Activated gamma-delta T cell (primary cell): Measurements from ENCODE around the gene TRIO.
"Not testable (repeated sequence)": the region's sequence is repeated elsewhere in the genome, so short reads cannot be mapped to it uniquely, and the experiment has no call there.

Experiments used
- DNase-seq: peaks from one replicate; lab custom pipeline; 2025; lab: John Stamatoyannopoulos, UW
- total RNA-seq, 2 donors: gene quantifications; one replicate each; lab custom pipeline; 2026; lab: John Stamatoyannopoulos, UW

TRIO gene
- 57.5 to 92.3 reads per million in 2 donors for total RNA-seq

GRCh38 chr5:14142827-14143545 is at the start of gene TRIO:
Gene TRIO (plus strand): TSS chr5:14143342. CDS start chr5:14143726, 384 bp downstream.
- DNase-seq = peak; percentile 43

DNA sequence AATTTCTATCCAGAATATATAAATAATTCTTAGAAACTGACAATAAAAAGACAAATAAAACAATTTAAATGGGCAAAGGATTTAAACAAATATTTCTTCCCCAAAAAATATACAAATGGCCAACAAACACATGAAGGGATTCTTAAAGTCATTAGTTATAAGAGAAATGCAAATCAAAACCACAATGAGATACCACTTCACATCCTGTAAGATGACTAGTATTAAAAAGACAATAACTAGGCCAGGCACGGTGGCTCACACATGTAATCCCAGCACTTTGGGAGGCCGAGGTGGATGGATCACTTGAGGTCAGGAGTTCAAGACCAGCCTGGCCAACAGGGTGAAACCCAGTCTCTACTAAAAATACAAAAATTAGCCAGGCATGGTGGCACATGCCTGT is 45.8 kb upstream of the TRIO start:
- not testable (repeated sequence) for DNase-seq

DNA sequence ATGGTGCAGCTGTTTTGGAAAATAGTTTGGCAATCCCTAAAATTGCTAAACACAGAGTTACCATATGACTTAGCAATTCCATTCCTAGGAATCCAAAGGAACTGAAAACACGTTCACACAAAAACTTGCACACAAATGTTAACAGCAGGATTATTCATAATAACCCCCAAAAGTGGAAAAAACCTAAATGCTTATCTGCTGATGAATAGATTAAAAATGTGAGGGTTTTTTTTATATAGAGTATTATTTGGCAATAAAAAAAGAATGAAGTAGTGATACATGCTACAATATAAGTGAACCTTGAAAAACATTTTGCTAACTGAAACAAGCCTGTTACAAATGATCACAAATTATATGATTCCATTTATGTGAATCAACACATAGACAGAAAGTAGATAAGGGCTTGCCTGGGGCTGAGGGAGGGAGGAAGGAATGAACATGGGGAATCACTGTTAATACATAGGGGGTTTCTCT is 45.1 kb upstream of the TRIO start:
- DNase-seq = no peak

- DNase-seq = no peak
These were observed 42.9 kb upstream of the TRIO start for GRCh38 chr5:14100281-14100680.

DNA sequence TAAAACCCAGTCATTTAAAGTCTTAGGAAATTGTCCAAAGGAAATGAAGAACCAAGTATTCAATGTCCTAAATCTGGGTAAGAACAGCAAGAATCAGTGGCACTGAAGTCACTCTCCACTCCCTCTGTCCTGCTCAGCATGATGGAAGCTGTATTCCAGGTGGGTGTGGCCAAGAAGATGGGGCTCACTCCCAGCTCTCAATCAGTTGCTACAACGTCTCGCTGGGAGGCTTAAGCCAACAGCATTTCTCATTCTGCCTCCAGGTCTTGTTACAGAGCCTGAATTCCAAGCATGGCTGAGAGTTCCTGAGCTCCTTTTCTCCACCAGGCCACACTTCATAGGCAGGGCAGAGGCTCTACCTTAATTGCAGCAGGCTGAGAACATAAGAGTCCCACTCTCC is 41.2 kb upstream of the TRIO start:
- no peak for DNase-seq

DNA sequence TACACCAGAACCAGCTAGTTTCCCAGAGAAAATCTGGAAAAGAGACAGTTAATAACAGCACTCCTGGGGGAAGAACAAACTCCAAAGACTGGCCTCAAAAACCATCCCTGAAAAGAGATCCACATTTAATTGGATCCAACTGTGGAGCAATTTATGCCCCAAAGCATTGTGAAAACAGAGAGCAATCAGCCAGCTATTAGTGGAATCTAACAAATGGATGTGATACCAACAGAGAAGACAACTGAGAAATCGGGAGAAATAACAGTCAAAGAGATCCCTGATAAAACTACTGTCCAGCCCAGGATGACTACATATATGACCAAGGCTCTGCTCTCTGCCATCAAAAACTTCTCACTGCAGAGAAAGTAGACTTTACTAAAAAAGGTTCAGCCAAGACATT is 40.5 kb upstream of the TRIO start:
- DNase-seq = no peak

- no peak for DNase-seq
These were observed 37.3 kb upstream of the TRIO start for GRCh38 chr5:14105718-14106410.

DNA sequence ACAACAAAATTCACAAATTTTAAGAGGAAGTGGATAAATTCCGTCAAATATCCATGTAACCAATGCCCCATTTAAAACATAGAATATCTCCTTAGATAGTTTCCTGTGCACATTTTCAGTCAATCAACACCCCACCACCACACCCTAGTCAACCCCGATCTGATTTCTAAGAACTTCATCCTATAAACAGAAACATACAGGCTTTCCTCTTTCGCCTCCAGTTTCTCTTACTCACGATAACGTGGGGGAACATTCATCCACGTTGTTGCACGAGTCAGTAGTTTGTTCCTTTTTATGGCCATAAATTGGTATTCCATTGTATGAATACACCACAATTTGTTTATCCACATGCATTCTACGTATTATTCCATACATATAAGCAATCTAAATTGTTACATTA is 35.6 kb upstream of the TRIO start:
- DNase-seq = no peak

DNA sequence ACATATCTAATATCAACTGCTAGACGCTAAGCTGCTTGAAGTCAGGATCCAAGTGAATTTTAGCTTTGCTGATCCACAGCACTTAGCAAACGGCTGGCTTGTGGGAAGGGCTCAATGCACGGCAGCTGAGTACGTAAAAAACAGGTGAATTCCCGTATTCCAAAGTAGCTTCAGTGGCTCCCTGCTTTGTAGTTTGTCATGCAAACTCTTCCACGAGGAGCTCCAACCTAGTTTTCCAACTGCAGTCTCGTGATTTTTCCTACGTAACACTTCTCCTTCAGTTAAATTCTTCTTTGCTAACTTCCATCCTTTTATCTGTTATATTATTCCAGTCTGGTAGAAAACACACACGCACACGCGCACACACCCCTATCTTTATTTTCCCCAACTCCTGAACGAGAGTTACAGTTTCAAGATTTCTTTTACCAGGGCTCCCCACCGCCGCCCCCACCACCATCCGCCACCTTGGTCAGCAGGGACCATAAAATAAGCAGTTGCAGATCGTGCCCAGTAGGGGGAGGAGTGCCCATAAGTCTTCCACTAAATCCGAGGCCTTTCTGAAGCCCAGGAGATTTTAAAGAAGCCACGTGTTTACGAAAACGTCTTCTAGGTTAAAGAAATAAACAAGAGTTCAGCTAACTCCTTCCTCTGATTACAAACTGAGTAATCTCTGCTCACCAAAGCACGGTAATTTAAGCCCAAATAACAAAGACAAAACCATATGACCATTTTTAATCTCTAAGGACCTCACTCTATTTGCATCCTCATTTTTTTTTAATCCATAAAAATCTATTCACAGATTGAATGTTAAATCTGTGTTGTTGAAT is 34.8 kb upstream of the TRIO start:
- no peak for DNase-seq

DNA sequence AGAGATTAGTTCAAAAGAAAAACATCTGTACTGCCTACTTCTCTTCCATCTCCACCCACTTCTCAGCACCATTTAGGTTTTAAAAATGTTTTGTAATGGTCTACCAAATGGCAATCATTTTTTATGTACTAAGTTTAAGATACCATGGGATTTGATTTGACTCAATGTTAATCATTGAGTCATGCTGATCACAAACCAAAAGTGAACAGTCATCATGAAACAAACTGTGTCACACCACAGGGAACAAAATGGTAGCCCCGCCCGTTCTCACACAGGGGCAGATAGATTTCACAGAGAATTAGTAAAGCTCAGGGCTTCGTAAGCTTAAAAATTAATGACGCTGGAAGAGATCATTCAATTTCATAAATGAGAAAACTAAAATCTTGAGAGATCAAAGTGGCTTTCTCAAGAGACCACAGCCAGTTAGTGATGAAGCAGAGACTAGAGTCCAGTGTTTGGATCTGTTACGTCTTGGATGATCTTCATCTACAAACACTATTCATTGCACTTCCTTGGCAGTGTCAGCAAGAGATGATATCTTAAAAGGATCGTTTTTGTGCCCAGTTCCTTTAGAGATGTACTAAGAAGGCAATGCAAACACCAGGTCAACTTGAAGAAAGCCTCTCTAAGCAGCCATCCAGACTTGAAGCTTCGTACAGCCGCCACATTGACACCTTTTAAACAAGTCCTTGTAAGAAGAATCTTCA is 33.9 kb upstream of the TRIO start:
- no peak for DNase-seq

DNA sequence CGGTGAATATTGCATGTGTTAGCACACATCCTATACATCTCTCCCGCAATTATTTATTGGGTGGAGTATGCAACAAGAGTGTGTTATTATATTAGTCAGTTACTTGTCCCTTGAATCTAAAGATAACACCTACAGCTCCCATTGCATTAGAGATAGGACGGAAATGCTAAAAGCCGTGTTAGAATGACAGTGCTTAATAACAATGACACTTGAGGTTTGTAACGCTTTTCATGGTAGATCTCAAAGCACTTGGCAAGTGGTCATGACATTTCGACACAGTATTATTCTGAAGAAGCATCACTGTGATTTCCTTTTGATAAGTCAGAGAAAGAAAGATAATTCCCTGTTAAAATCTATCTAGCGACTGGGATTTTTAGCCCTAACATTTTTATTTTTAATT is 33.4 kb upstream of the TRIO start:
- no peak for DNase-seq

DNA sequence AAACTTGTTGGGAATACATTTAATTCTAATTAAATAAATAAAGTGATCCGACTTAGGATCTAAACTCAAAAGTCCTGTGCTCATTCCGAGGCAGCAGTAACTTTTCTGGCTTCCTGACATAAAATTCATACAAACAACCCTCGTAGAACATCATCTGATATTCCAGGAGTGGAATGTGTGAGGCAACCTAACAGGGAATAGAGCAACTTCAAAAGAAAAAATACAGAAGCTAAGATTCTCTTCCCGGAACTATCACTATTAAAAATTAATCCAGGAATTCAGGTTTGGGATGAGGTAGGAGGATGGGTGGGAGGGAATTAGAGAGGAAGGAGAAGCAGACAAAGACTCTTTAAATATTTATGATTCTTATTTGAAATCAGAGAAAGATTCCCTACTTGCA is 32.9 kb upstream of the TRIO start:
- DNase-seq = no peak

- DNase-seq = no peak
These were observed 32.5 kb upstream of the TRIO start for GRCh38 chr5:14110680-14111079.

DNA sequence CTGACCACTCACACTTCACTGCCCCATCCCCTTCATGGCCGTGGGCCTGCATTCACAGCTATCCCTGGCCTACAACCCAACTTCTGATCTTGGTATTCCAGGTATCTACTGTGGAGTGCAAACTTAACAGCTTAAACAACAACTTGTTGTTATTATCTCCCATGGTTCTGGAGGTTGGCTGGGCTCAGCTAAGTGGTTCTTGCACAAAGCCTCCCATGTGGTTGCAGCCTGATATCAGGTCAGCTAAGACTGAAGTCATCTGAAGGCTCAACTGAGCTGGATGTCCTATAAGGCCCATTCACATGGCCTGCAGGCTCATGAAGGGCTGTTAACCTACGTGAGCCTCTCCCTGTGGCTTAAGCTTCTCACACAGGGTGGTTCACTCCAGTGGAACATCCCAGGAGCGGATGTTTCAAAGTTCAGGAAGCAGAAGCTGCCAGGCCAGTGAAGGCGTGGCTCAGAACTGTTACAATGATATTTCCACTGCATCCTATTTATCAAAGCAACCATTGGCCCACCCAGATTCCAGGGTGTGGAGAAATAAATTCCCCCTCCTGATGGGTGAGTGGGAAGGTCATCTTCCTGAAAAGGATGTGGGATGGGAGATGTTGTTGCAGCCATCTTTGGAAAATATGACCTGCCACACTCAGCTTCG is 30.0 kb upstream of the TRIO start:
- DNase-seq = no peak

GRCh38 chr5:14114615-14115251 is 28.4 kb upstream of the TRIO start:
- DNase-seq = no peak

DNA sequence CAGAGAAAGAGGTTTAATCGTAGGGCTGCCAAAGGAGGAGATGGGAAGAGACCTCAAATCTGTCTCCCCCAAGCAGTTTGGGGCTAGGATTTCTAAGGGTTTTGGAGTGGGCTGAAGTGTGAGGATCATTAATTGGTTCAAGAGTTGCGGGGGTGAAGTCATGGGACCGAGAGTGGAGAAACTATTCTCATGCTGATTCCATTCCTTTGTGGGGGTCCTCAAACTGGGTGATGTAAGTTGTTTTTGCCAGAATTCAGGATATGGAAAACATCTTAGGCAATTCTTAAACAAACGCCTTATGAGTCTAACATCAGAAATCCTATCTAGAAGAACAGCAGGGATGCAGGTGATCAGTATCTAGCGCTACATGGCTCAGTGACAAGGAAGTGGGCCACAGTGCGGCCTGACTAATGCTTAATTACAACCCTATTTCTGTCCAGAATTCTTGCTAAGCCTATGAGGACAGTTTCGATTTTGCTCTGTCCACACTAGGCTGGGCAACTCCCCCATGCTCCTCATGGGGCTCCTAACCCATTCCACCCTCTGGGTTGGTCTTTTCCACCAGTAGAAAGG is 27.7 kb upstream of the TRIO start:
- DNase-seq = no peak

DNA sequence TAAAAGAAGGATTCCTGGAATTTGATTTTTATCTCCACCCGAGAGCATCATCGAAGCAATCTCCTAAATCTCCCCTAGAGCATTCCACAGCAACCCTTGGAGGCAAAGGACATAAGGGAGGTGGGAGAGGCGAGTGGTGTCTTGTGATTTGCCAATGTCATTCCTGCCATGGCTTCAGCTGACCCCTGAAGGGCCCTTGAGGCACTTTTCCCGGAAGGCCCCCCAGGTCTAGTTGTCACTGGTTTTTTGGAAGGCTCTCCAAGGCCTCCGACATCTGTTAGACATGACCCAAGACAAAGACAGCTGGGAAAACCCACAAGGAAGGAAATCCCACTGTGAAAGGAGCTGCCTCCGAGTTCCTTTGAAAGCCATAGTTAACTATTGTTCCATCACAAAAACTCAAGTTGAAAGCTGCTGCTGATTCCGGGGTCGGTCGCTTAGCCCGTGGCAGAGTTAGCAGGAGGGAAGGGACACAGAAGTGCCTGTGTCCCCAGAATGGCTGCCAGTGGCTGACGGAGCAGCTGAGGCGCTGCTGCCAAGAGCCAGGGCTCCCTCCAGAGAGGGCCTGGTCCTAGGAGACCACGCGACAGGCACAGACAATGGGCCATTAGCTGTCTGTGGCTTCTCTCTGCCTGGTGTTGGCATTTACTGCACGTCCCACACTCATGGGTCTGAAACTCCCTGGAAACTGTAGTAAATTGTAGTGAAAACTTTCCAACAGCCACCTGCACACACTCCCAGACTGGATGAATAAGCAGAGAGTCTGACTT is 24.4 kb upstream of the TRIO start:
- DNase-seq = no peak

- DNase-seq = no peak
These were observed 23.0 kb upstream of the TRIO start for GRCh38 chr5:14120176-14120575.

DNA sequence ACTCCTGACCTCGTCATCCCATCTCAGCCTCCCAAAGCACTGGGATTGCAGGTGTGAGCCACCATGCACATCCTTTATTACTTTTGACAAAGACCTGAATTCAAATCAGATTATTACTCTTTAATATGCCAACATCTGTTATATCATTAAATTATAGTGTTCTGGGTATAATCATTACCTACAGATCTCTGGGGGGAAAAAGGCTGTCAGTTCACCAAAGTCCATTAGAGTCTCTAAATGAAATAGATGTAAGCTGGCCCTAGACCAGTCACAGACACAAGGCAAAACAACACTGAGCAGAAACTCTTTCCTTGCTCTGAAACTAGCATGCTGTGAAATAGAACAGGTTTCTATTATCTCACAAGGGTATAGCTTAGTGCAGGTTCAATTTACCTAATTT is 21.6 kb upstream of the TRIO start:
- DNase-seq = no peak

GRCh38 chr5:14122089-14122488 is 21.1 kb upstream of the TRIO start:
- no peak for DNase-seq
